ENCODE measurements around the gene GPC6.

The GPC6 gene

DNA sequence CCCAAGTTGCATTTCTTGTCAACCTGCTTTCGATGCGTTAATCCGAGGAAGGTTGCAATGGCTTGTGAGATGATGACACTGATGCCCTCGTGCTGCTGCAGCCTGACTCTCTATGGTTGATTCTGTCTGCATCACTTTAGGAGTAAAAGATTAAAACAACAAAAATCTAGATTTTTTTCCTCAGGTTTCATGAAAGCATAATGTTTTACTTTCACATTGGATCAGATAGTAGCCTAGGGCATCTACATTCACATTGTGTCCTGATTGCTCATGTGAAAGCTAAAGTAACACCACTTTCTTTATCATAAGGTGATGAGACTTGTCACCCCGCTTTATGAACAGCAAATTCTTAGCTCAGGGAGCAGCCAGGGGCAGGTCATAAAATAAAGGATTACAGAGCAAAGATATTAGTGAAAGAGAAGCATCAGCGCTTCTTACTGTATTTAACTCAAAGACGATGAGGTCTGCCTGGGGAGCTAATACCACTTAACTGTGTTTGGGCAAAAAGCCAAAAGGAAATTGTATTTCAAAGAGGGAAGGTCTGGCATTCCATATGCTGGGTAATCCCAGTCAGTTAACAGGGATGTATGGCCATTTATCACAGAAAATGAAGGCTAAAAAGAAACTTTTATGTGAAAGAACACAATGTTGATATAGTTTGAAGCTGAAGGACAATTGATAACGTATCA, 270.5 kb downstream of the GPC6 start:
- TF ChIP-seq, protein P1, sequence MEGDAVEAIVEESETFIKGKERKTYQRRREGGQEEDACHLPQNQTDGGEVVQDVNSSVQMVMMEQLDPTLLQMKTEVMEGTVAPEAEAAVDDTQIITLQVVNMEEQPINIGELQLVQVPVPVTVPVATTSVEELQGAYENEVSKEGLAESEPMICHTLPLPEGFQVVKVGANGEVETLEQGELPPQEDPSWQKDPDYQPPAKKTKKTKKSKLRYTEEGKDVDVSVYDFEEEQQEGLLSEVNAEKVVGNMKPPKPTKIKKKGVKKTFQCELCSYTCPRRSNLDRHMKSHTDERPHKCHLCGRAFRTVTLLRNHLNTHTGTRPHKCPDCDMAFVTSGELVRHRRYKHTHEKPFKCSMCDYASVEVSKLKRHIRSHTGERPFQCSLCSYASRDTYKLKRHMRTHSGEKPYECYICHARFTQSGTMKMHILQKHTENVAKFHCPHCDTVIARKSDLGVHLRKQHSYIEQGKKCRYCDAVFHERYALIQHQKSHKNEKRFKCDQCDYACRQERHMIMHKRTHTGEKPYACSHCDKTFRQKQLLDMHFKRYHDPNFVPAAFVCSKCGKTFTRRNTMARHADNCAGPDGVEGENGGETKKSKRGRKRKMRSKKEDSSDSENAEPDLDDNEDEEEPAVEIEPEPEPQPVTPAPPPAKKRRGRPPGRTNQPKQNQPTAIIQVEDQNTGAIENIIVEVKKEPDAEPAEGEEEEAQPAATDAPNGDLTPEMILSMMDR (IDR thresholded peaks at IDR 0.05; ENCODE audit: low read depth, low read length) = no peak
- DNase-seq (ENCODE audit: extremely low read depth, low read depth) = no peak

DNA sequence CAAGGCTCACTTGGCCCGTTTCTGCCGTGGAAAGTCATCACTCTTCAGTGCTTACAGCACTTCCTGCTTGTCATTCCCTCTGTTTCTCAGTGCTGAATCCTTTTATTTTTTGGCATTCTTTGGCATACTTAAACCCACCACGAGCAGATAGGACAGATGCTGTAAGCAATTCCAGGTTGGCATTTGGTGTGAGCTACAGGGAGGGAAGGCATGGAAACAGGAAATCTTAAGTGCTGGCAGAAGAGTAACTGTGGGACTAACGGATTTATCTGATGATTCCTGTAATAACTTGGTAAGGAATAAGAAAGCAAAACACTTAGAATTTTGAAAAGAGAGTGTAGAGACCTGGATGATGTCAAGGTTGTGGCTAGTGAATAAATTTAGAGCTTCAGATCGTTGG, 273.4 kb downstream of the GPC6 start:
- no peak for DNase-seq (ENCODE audit: extremely low read depth, low read depth)
- TF ChIP-seq, protein P1 (IDR thresholded peaks at IDR 0.05; ENCODE audit: low read depth, low read length) = no peak

DNA sequence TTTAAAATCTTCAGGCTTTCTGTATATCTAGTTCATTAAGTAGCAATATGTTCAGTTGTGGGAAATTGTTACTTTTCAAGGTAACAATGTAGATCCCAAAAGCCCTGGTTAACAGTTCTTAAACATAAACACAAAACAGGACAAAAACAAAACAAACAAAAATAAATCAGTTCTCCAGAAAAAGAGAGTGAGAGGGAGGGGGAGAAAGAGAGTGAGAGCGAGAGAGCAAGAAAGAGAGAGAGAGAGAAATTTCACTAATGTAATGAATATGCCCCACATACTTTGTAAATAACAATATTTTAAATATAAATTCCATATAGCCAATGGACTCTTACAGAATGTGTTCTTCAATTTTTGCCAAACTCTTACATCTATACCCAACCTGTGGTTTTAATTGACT, 275.5 kb downstream of the GPC6 start:
- TF ChIP-seq, protein P1 (IDR thresholded peaks at IDR 0.05; ENCODE audit: low read depth, low read length) = no peak
- no peak for DNase-seq (ENCODE audit: extremely low read depth, low read depth)

DNA sequence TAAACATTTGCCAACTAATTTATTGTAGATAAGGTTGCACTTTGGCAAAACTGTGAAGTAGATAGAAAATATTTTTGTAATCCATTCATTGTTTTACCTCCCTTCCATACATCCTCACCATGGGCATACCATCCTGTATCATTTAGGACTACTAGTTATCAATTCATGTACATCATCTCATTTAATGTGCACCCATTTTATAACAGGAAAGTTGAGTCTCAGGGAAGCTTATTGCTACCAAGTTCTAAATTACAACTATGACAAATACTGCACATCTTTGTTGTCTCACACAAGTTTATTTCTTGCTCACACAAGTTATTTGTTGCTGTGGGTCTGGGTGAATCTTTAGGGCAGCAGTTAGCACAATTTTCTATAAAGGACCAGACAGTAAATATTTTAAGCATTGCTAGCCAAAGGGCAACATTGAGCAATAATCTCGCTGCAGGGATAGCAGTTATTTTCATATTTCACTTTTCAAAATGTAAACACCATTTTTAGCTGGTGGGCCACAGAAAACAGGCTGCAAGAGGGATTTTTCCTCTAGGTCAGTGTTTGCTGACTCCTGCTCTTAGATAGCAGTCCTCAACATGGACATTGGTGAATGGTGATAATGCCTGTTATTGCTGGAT, 276.5 kb downstream of the GPC6 start:
- TF ChIP-seq, protein P1 (IDR thresholded peaks at IDR 0.05; ENCODE audit: low read depth, low read length) = no peak
- DNase-seq (ENCODE audit: extremely low read depth, low read depth) = no peak

DNA sequence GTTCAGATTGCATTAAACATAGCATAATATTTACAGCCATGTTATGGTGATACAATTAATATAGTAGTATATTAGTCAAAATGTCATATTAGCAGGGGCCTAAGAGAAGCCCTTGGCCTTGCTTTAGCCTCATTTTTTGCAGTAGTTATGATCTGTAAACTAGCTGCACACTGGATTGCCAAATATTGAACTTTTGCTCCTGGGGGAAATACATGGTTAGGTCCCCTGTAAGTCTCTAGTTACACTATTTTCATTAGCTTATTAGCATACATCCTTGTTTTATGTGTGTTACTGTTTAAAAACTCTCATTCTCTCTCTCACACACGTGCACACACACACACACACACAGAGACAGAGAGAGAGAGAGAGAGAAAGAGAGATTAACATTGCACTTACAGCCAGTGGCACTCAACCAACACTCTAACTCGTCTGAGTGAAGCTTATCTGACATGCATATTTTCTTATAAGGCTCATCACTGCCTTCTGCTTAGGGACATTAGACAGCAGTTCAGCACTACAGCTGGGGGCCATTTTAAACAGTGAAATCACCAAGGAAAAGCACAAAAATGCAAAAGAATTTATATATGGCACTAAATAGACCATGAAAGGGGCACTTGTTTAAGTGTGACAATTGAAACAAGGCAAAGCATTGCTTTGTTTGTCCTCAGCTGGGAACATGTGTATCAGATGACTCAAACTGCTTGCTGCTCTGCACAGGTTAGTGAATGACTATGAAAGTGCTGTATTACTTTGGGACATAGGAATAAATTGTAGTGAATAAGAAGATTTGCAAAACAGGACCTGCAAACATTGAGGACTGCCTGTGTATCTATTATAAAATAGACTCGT, 278.7 kb downstream of the GPC6 start:
- DNase-seq (ENCODE audit: extremely low read depth, low read depth) = no peak
- TF ChIP-seq, protein P1 (IDR thresholded peaks at IDR 0.05; ENCODE audit: low read depth, low read length) = no peak

DNA sequence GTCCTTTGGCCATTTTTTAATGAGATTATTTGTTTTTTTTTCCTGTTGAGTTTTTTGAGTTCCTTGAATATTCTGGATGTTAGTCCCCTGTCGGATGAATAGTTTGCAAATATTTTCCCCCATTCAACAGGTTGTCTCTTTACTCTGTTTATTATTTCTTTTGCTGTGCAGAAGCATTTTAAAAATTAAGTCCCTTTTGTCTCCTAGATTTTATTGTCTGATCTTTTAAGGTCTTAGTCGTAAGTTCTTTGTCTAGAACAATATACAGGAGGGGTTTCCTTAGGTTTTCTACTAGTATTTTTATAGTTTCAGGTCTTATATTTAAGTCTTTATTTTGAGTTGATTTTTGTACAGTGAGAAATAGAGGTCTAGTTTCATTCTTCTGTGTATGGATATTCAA, 284.4 kb downstream of the GPC6 start:
- TF ChIP-seq, protein P1 (IDR thresholded peaks at IDR 0.05; ENCODE audit: low read depth, low read length) = no peak
- DNase-seq (ENCODE audit: extremely low read depth, low read depth) = no peak

DNA sequence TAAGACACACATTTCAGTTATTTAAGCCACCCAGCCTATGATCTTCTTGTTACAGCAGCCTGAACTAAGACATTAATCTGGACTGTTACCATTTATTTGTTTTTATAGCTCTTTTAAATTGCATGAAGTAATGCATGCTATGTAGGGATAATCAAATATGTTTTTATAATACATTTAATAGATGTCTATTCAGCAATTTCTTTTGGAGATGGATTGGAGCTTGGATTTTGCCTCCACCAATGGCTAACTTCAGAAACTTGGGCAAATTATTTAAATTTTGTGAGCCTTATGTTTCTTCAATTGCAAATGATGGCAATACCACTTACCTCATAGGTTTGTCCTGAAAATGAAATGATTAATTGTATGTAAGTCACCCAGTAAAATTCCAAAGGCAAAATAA, 288.7 kb downstream of the GPC6 start:
- TF ChIP-seq, protein P1 (IDR thresholded peaks at IDR 0.05; ENCODE audit: low read depth, low read length) = no peak
- no peak for DNase-seq (ENCODE audit: extremely low read depth, low read depth)

All from AG09319 (cell line).